ENCODE results near the gene TMA7.

The TMA7 gene

DNA sequence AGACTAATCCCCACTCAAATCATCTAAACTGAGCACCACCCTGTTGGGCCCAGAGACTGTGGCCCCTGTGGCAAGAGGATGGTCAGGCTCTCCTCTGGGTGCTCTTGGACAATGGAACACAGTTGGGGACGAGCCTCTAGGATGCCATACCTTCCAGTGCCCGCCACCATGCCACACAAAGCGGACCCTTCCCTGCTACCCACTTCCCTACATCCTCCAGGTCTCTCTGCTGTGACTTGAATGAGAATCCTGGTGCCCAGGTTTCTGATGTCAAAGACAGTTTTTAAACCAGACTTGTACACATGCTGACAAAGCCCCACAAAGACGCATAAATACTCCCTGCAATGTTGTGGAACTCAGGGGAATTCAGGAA is 4.8 kb upstream of the TMA7 start:
- TF ChIP-seq, protein P1, sequence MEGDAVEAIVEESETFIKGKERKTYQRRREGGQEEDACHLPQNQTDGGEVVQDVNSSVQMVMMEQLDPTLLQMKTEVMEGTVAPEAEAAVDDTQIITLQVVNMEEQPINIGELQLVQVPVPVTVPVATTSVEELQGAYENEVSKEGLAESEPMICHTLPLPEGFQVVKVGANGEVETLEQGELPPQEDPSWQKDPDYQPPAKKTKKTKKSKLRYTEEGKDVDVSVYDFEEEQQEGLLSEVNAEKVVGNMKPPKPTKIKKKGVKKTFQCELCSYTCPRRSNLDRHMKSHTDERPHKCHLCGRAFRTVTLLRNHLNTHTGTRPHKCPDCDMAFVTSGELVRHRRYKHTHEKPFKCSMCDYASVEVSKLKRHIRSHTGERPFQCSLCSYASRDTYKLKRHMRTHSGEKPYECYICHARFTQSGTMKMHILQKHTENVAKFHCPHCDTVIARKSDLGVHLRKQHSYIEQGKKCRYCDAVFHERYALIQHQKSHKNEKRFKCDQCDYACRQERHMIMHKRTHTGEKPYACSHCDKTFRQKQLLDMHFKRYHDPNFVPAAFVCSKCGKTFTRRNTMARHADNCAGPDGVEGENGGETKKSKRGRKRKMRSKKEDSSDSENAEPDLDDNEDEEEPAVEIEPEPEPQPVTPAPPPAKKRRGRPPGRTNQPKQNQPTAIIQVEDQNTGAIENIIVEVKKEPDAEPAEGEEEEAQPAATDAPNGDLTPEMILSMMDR (IDR thresholded peaks at IDR 0.05; ENCODE audit: low read depth, low read length): no peak
- DNase-seq (ENCODE audit: extremely low read depth, low read depth): no peak

DNA sequence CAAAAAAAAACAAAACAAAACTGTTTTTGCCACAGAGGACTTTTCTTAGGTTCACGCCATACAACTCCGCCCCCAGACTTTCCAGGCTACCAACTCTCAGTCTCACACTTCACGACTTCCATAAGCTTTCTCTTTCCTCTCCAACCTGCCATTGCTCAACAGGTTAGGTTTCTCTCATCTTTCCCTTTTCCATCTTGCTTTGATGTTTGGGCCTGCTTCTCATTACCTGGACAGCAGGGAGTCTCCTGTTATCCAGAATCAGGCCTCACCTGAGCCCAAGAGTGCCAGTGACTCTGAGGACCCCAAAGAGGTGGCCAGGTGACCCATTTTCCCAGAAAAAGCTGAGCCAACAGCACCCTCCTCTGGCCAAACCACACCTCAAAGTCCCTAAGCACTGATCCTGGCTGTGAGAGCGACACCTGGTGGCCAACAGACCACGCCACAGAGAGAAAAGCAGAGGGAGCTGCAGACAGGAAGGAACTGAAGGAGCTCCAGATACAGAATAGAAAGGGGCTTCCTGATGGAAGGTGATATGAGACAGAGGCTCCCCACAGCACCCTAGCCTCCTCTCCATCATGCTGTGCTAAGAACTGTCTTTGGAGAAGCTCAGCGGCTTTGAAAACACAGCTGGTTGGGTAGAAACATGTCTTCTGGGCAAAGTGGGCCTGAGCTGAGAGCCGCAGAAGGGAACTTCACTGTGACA is 4.1 kb upstream of the TMA7 start:
- DNase-seq (ENCODE audit: extremely low read depth, low read depth): peak; percentile 59
- TF ChIP-seq, protein P1 (IDR thresholded peaks at IDR 0.05; ENCODE audit: low read depth, low read length): no peak; the same call in none of the 2 replicates

DNA sequence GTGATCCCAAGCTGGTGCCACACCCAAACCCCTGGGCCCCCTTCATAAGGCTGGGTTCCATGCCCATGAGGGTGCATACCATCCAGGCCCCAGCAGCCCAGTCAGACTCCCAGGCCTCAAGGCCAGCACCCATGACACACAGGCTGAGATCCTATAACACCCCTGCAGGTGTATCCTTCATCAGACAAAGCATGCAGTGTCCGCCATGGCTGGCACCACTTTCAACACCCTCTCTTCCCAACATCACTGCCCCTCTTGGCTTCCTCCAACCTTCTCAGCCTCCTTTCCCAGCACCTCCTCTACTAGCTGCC is 3.6 kb upstream of the TMA7 start:
- DNase-seq (ENCODE audit: extremely low read depth, low read depth): no peak
- TF ChIP-seq, protein P1 (IDR thresholded peaks at IDR 0.05; ENCODE audit: low read depth, low read length): no peak

DNA sequence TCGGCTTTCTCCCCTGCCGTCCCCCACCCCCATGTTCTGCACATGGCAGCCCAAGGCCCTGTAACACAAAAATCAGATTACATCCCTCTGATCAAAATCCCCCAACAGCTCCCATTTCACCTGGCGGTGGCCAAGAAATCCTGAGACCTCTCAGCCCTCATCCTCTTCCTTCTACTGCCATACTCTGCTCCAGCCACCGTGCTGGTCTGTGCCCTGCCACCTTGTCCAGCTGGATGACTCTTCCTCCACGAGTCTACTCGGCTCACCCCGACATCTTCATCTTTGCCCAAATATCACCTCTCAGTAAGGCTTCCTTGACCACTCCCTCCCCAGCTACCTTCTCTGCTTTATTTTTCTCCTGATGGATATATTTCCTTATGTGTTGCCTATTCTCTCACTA is 3.2 kb upstream of the TMA7 start:
- no peak for DNase-seq (ENCODE audit: extremely low read depth, low read depth)
- TF ChIP-seq, protein P1 (IDR thresholded peaks at IDR 0.05; ENCODE audit: low read depth, low read length): no peak

DNA sequence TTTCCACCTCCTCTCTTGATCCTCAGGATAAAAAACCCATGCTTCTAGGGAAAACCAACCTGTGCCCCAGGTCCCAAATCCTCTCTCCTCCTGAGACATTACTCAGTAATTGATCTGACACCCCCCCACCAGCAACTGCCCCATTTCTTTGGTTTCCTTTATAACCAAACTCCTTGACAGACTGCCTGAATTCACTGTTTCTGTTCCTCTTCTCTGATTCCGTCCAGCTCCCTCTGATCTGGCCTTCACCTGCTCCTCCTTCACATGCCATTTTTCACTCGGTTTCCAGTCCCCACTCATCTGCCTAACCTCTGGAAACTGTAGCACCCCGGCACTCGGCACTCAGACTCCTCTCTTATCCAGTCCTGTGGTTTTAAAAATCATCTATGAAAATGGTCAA is 2.2 kb upstream of the TMA7 start:
- TF ChIP-seq, protein P1 (IDR thresholded peaks at IDR 0.05; ENCODE audit: low read depth, low read length): no peak

DNA sequence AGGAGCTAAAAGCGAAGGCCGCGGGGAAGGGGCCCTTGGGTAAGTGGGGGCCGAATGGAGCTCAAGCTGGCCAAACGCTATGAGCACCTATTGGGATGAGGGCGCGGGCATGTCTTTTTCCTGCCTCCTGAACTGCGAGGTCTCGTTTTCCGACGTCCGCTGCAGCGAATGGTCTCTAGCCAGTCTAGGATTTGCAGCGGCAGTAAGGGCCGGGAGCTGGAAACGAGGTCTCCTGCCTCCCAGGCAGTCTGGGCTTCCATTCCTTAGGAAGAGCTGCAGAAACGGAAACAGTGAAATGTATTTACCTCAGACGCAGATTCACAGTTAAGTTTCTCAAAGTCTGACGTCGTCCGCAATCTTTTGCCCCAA is 517 bp downstream of the TMA7 start:
- no peak for DNase-seq (ENCODE audit: extremely low read depth, low read depth)
- TF ChIP-seq, protein P1 (IDR thresholded peaks at IDR 0.05; ENCODE audit: low read depth, low read length): no peak

More for the DNA sequence above, 2.2 kb upstream of the TMA7 start:
- no peak for DNase-seq (ENCODE audit: extremely low read depth, low read depth)

DNA sequence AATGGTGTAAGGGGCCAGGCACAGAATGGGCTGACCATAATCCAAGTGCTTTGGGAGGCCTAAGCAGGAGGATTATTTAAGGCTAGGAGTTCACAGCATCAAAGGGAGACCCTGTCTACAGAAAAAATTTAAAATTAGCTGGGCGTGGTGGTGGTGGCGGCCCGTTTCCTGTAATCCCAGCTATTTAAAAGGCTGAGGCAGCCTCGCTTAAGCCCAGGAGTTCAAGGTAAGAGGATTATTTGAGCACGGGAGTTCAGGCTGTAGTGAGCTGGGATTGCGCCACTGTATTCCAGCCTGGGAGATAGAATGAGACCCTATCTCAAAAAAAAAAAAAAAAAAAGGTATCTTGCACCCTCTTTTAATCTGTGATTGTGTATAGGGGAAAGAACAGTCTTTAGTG is 1.9 kb downstream of the TMA7 start:
- TF ChIP-seq, protein P1 (IDR thresholded peaks at IDR 0.05; ENCODE audit: low read depth, low read length): no peak
- no peak for DNase-seq (ENCODE audit: extremely low read depth, low read depth)

Data from AG09319 (cell line).